GM19043 (cell line): ENCODE measurements around the gene WNK1.
"Not testable (repeated sequence)": the region's sequence is repeated elsewhere in the genome, so short reads cannot be mapped to it uniquely, and the experiment has no call there.

Experiments
- ATAC-seq: cut with Tn5 transposase; IDR thresholded peaks from one replicate; pipeline ENCODE4 v1.9.1; 2021; ENCODE audit warnings: low read depth; ENCODE audit not compliant: unreplicated experiment

WNK1 gene

GRCh38 chr12:751999-752694 lies at the start of gene WNK1:
Gene WNK1, plus strand, starts transcription at chr12:752579. Its CDS starts 987 bp downstream, at chr12:753566.
- peak; percentile 42 for ATAC-seq

DNA sequence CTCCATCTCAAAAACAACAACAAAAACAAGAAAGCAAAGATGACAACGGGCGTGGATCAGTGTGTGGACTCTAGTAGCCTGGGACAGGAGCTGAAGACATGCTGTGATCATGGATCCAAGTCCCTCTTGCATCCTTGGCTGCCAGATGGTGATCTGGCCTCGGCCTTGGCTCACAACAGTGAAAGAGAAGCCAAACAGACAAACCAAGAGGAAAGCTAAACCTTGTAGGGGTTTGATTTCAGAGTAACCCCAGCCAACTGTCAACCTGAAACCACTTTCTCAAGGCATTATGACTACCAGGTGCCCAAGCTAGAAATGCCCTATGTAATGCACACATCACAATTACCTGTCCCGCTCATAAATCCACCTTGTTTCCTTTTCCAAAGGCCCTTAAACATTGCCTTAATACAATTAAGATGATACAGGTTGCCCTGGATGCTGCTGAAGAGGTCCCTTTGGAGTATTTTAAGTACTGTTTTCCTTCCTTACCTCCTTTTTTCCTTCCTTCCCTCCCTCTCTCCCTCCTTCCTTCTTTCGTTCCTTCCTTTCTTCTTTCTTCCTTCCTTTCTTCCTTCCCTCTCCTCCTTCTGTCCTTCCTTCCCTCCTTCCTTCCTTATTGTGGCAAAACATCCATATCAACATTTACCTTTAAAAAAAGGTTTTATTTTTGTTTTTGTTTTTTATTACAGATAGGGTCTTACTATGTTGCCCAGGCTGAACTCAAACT lies 47.7 kb upstream of the WNK1 start:
- ATAC-seq: no peak

DNA sequence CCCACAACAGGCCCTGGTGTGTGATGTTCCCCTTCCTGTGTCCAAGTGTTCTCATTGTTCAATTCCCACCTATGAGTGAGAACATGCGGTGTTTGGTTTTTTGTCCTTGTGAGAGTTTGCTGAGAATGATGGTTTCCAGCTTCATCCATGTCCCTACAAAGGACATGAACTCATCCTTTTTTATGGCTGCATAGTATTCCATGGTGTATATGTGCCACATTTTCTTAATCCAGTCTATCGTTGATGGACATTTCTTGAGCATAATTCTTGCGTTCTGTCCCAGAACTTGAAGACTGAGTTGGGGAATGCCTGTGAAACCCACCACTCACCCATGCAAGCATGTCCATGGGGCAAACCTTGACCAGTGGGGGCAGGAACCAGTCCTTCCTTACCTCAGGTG lies 44.3 kb upstream of the WNK1 start:
- ATAC-seq: not testable (repeated sequence)

GRCh38 chr12:709455-710020 lies 42.8 kb upstream of the WNK1 start:
- no peak for ATAC-seq

DNA sequence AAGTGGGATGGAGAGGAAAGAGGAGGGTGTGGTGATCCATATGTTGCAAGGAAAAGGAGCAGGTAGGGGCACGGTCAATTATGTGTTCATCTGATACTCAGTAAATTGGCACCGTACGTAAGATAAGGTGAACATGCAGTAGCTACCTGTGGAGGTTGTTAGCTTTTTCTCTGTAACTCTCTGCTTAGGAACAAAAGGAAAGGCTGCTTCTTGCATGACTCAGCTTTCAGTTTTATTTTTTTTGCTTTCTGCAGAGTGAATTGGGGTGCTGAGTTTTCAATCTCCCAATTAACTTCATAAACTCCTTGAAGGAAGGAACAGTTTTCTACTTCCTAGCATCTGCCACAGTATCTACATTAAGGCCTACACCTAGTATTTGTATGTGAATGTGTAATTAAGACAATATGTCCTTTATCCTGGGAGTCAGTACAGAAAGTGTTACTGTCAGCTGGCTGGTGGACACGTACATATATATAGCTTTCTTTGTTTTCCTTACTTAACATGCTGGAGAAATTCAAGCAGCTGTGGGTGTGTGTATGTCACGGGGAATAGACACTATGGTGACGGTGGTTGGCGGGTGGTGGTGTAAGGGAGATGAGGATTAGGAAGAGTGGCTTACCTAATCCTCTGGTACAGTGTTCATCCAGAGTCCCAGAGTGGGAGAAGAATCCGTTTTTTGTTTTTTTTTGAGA lies 40.1 kb upstream of the WNK1 start:
- no peak for ATAC-seq

DNA sequence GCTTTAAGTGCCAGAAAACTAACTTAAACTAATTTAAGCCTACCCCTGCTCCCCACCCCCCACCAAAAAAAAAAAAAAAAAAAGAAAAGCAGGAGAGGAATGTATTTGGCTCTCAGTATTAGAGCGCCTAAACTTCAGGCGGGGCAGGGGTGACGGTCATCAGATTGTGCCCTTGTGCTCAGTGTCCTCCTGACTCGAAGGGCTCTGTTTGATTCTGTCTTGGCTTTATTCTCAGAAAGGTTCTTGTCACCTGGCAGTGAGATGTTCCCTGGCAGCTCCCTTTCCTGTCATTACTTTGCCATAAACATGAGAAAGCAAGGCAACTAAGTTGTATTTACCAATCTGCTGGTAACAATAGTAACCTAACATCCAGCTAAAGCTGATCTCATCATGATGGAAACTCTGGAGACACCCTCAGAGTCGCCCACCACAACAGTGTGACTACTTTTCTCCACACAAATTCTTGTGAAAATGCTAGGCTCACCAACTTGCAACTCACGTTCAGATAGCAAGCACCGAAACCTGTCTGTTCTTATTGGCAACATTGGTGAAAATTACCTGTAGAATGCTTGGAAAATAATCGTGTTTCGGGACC lies 39.0 kb upstream of the WNK1 start:
- ATAC-seq: no peak

- no peak for ATAC-seq
Observed at GRCh38 chr12:716506-716905, 35.9 kb upstream of the WNK1 start.

- ATAC-seq: no peak
Observed at GRCh38 chr12:718756-719102, 33.6 kb upstream of the WNK1 start.

- ATAC-seq: no peak
Observed at GRCh38 chr12:720231-720941, 32.0 kb upstream of the WNK1 start.

- ATAC-seq: no peak
Observed at GRCh38 chr12:724194-724855, 28.1 kb upstream of the WNK1 start.

GRCh38 chr12:725076-725475 lies 27.3 kb upstream of the WNK1 start:
- ATAC-seq: no peak

DNA sequence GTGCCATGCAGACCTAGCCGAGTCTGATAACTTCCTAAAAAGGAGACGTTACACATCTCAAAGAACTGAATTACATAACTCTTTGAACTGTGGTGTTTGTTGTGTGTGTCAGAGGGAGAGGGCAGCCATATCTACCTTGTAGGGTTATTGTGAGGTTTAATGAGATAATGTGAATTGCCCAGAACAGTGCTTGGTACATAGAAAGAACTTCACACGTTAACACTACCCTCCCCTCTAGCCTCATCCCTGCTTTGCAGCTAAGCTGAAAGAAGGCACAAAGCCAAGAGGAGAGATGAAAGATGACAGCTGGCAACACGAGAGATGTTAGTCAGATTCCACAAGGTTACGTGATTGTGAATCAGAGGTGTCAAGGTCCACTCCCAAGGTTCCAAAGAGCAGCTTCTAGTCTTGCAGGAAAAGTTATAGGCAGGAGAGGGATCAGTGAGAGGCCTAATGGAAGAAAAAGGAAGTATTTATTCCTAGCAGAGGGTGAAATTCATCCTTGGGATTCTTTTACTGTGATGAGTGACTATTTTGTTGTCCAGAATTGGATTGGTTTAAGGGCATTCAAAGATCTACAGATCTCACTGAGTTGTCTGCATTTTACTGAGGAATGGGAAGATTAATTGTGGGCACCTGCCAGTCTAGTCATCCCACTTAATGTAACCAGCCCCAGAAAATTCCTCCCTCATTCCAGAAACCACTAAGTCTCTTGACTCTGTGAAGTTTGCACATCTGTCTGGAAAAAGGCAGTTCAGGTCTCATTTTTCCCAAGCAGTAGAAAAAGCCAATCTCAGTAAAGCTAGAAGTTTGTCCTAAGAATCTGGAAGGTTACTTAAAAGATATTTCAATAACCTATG lies 25.9 kb upstream of the WNK1 start:
- no peak for ATAC-seq

DNA sequence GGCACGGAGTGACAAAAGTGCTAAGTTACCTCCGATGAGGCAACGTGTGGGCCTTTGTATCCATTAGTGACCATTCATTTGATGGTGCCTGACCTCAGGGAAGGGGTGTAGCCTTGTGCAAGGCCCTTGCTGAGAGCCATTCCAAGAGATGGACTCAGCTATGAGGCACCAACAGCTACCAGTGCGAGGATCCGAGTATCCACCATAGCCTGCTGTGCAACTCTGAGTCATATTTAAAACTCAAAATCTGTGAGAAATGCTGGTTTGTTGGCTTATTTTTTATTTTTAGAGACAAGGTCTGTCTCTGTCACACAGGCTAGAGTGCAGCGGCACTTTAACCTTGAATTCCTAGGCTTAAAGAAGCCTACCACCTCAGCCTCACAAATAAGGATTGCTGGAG lies 25.1 kb upstream of the WNK1 start:
- ATAC-seq: no peak

DNA sequence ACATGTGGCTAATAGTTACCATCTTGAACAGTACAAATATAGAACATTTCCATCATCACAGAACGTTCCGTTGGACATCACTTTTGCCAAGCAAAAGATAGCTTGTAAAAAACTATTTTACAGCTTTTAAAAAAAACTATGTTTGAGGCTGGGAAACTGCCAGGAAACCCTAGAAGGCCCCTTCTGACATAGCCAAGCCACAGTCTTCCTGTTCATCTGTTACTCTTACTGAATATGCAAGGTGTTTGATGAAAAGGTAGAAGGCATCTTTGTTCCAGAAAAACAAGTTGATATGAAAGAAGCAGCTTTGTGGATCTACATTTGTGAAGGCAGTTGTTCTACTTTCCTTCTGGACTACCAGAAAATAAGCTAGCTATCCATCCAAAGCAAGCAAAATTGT lies 23.6 kb upstream of the WNK1 start:
- no peak for ATAC-seq

DNA sequence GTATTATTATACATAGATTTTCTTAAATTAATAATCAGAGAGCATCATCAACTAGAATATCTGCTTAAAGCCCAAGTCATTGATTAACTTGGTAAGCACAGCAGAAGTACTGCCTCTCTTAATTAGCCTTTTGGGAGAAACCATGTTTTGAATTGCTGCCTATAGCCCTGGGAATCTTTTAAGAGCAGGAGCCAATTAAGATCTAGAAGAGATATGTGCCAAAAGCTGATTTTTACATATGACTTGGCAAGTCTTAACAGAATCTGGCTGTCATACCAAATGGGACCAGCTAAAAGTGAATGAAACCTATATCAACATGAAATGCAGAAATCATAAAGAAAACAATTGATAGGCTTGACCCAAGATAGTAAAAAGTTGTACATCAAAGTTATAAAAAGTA lies 23.2 kb upstream of the WNK1 start:
- no peak for ATAC-seq

GRCh38 chr12:730550-730949 lies 21.8 kb upstream of the WNK1 start:
- no peak for ATAC-seq

GRCh38 chr12:737122-737739 lies 15.1 kb upstream of the WNK1 start:
- ATAC-seq: no peak

- no peak for ATAC-seq
Observed at GRCh38 chr12:738712-739111, 13.7 kb upstream of the WNK1 start.

DNA sequence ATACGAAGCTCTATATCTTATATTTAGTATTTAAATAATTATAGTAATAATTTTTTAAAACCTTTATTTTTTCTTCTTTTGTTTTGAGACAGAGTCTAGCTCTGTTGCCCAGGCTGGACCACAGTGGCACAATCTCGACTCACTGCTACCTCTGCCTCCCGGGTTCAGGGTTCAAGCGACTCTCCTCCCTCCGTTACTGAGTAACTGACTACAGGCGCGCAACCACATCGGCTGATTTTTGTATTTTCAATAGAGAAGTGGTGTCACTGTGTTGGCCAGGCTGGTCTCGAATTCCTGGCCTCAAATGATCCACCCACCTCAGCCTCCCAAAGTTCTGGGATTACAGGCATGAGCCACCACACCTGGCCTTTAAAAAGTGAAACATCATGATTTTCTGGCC lies 13.0 kb upstream of the WNK1 start:
- ATAC-seq: no peak
